ENCODE data around the gene CDH18.

The CDH18 gene

GRCh38 chr5:19531374-19531952 lies 456.5 kb downstream of the CDH18 start:
- Mint-ChIP-seq H3K4me3 (no peak overlapping the region), H3K36me3 (ENCODE audit: insufficient read depth) (no peaks in the 10 kb centered on the region), H3K27ac (ENCODE audit: low read depth) (no peak overlapping the region), H3K27me3 (no peaks in the 10 kb centered on the region), H3K4me1 (no peaks in the 10 kb centered on the region), H3K9me3 (peaks cover 23% of the 10 kb centered on the region)
- ATAC-seq (replicated peaks; ENCODE audit: extremely low read depth, poor library complexity, severe bottlenecking) (no peak), DNase-seq (ENCODE audit: low spot score in 2 of 2) (no peak)

GRCh38 chr5:19519448-19519847 lies 468.6 kb downstream of the CDH18 start:
- no peaks in the 10 kb centered on the region for H3K4me1 Mint-ChIP-seq

DNA sequence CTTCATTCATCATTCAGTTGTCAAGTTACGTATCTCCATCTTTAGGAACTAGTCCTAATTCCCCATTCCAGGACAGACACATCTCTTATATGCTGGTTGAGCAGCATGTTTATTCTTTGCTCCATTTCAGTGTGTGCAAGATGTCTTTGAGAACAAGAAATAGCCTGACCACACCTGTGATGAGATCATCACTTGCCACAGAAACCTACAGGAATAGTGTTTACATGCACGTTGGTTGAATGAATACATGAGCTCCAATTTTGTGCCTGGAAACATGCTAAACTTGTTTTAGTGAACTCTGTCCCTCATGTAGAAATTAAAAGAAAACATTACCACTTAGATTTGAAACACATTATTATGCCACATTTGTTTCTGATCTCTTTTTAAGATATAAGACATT lies 489.1 kb downstream of the CDH18 start:
- ATAC-seq (replicated peaks; ENCODE audit: extremely low read depth, poor library complexity, severe bottlenecking) (no peak), DNase-seq (ENCODE audit: low spot score in 2 of 2) (no peak)
- Mint-ChIP-seq H3K4me3 (no peak overlapping the region), H3K4me1 (no peaks in the 10 kb centered on the region), H3K27me3 (no peaks in the 10 kb centered on the region), H3K9me3 (peaks cover 8% of the 10 kb centered on the region), H3K36me3 (ENCODE audit: insufficient read depth) (no peaks in the 10 kb centered on the region), H3K27ac (ENCODE audit: low read depth) (no peak overlapping the region)

More at GRCh38 chr5:19519448-19519847, 468.6 kb downstream of the CDH18 start:
- Mint-ChIP-seq H3K4me3 (no peak overlapping the region), H3K9me3 (no peaks in the 10 kb centered on the region), H3K27ac (ENCODE audit: low read depth) (no peak overlapping the region), H3K27me3 (no peaks in the 10 kb centered on the region), H3K36me3 (ENCODE audit: insufficient read depth) (no peaks in the 10 kb centered on the region)
- ATAC-seq (replicated peaks; ENCODE audit: extremely low read depth, poor library complexity, severe bottlenecking) = no peak
- no peak for DNase-seq (ENCODE audit: low spot score in 2 of 2)

DNA sequence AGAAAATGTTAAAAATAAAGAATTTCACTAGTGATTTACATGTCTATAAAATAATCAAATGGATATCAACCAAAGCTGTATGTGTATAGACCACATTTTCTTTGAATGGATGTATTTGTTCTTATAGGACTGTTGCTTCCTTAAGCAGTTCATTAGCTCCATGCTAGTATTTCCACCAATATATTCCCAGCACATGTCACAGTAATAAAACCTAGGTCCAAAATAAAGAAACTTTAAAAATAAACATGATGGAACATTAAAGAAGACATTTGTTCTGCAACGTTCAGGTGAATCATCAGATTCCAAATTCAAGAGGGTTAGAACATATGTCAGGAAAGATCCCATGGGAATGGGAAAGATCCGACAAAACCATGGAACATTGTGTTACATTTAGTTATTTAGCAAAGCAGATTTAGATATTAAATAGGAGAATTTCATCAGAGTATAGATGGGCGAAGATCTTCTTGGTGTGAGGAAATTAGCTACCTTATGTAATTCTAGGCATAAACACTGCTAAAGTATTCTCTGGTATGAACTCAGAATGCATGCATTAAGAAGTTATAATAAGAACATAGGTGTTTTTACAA lies 490.7 kb downstream of the CDH18 start:
- Mint-ChIP-seq H3K4me1 (no peaks in the 10 kb centered on the region), H3K9me3 (peaks cover 14% of the 10 kb centered on the region), H3K36me3 (ENCODE audit: insufficient read depth) (no peaks in the 10 kb centered on the region), H3K27ac (ENCODE audit: low read depth) (no peak overlapping the region), H3K4me3 (no peak overlapping the region), H3K27me3 (no peaks in the 10 kb centered on the region)
- DNase-seq (ENCODE audit: low spot score in 2 of 2) (no peak), ATAC-seq (replicated peaks; ENCODE audit: extremely low read depth, poor library complexity, severe bottlenecking) (no peak)

- no peak overlapping the region for H3K27ac Mint-ChIP-seq (ENCODE audit: low read depth)
- no peak overlapping the region for H3K4me3 Mint-ChIP-seq
- H3K4me1 Mint-ChIP-seq = no peaks in the 10 kb centered on the region
- no peaks in the 10 kb centered on the region for H3K27me3 Mint-ChIP-seq
- peaks cover 14% of the 10 kb centered on the region for H3K9me3 Mint-ChIP-seq
- H3K36me3 Mint-ChIP-seq (ENCODE audit: insufficient read depth) = no peaks in the 10 kb centered on the region
- DNase-seq (ENCODE audit: low spot score in 2 of 2) (no peak), ATAC-seq (replicated peaks; ENCODE audit: extremely low read depth, poor library complexity, severe bottlenecking) (no peak)
These were observed 491.9 kb downstream of the CDH18 start for GRCh38 chr5:19496056-19496455.

DNA sequence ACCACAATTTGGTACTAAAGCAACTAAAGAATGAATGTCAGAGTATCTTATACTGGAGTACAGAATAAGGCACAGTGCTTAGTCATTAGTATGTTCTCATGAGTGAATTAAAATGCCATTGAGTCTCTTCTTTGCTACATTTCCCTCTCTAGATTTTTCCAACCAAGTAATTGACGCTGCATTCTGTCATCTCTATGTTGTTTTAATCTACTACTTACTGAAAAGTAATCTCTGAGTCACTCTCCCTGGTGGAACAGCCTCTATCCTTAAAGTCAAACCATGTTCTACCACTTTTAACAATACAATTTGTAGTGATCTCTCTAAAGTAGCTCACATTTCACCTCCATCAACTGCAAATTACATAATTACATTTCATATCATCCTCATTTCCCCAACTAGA lies 495.1 kb downstream of the CDH18 start:
- no peak overlapping the region for H3K4me3 Mint-ChIP-seq
- no peak overlapping the region for H3K27ac Mint-ChIP-seq (ENCODE audit: low read depth)
- no peak for DNase-seq (ENCODE audit: low spot score in 2 of 2)
- H3K9me3 Mint-ChIP-seq = peaks cover 20% of the 10 kb centered on the region
- H3K4me1 Mint-ChIP-seq = no peaks in the 10 kb centered on the region
- no peak for ATAC-seq (replicated peaks; ENCODE audit: extremely low read depth, poor library complexity, severe bottlenecking)
- H3K36me3 Mint-ChIP-seq (ENCODE audit: insufficient read depth) = no peaks in the 10 kb centered on the region
- no peaks in the 10 kb centered on the region for H3K27me3 Mint-ChIP-seq

DNA sequence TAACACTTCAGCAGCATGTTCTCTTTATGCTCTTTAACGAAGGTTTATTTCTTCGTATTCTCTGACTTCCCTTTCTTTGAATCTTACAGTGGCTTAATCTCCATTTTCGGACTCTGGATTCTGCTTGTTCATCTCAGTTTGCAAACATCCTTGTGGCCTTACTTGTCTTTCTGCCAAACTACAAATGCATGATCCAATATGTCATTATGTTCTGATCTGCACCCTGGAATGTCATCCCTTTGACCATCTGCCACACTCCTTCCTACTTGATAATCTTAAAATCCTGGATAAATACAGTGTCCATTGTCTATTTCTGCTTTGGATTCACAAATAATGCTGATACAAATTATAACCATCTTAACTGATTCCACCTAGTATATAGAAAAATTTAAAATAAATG lies 499.2 kb downstream of the CDH18 start:
- Mint-ChIP-seq H3K4me1 (no peaks in the 10 kb centered on the region), H3K36me3 (ENCODE audit: insufficient read depth) (no peaks in the 10 kb centered on the region), H3K27me3 (no peaks in the 10 kb centered on the region), H3K27ac (ENCODE audit: low read depth) (no peak overlapping the region), H3K9me3 (peaks cover 25% of the 10 kb centered on the region), H3K4me3 (no peak overlapping the region)
- ATAC-seq (replicated peaks; ENCODE audit: extremely low read depth, poor library complexity, severe bottlenecking) (no peak), DNase-seq (ENCODE audit: low spot score in 2 of 2) (no peak)

DNA sequence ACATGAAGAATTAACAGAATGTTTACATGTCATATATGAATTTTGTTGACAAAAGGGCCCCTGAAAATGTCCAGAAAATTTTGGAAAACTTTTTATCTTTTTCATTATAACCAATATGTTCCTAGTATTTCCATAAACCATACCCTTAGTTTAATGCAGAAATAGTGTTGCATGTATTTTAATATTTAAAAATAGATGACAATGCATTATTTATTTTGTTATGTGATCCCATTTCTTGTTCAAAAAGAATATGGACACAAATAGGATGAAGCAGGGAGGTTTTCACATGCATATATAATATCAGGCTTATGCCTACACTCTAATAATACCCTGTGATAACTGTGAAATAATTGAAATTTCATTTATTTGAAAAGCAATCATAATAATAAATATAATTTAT lies 500.5 kb downstream of the CDH18 start:
- Mint-ChIP-seq H3K27ac (ENCODE audit: low read depth) (no peak overlapping the region), H3K4me3 (no peak overlapping the region), H3K9me3 (peaks cover 30% of the 10 kb centered on the region), H3K36me3 (ENCODE audit: insufficient read depth) (no peaks in the 10 kb centered on the region), H3K27me3 (no peaks in the 10 kb centered on the region), H3K4me1 (no peaks in the 10 kb centered on the region)
- DNase-seq (ENCODE audit: low spot score in 2 of 2) (no peak), ATAC-seq (replicated peaks; ENCODE audit: extremely low read depth, poor library complexity, severe bottlenecking) (no peak)

DNA sequence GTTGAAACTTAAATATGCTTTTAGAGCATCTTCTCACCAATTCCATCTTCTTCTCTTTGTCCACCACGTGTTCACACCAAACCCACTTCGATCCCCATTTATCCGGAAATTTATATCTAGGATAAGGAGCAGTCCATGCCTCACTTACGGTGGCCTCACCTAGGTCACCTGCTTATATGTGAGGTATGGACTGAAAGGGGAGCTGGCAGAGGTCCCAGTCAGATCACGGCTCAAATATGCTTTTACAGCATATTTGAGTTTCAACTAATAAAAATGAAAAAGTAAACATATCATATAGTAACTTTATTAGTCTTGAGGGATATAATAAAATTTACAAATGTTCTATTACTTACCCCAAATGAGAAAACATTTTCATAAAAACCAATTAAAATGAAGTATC lies 508.4 kb downstream of the CDH18 start:
- peaks cover 2% of the 10 kb centered on the region for H3K36me3 Mint-ChIP-seq (ENCODE audit: insufficient read depth)
- H3K9me3 Mint-ChIP-seq = peaks cover 40% of the 10 kb centered on the region
- DNase-seq (ENCODE audit: low spot score in 2 of 2) (no peak), ATAC-seq (replicated peaks; ENCODE audit: extremely low read depth, poor library complexity, severe bottlenecking) (no peak)
- no peaks in the 10 kb centered on the region for H3K27me3 Mint-ChIP-seq
- no peak overlapping the region for H3K4me3 Mint-ChIP-seq
- no peak overlapping the region for H3K27ac Mint-ChIP-seq (ENCODE audit: low read depth)
- H3K4me1 Mint-ChIP-seq = no peaks in the 10 kb centered on the region

DNA sequence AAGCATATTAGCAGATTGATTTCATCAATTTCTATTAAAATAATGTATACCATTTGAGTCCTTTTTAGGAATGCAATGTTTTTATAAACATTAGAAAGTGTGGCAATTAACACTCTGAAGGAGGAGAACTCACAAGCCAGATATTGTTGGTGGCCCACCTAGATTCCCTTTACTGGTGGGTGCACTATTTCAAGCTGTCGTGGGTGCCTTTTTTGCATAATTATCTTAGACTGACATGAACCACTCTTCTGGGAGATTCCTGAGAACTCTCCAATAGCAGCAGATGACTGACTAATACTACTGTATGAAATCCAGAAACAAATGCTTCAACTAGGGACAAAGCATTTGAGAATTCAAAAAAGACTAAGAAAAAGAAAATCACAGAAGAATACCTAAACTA lies 526.0 kb downstream of the CDH18 start:
- DNase-seq (ENCODE audit: low spot score in 2 of 2) = no peak

GRCh38 chr5:19424506-19424905 lies 563.5 kb downstream of the CDH18 start:
- DNase-seq (ENCODE audit: low spot score in 2 of 2) (no peak), ATAC-seq (replicated peaks; ENCODE audit: extremely low read depth, poor library complexity, severe bottlenecking) (no peak)
- H3K4me3 Mint-ChIP-seq = no peak overlapping the region
- H3K4me1 Mint-ChIP-seq = no peaks in the 10 kb centered on the region
- no peak overlapping the region for H3K27ac Mint-ChIP-seq (ENCODE audit: low read depth)
- no peaks in the 10 kb centered on the region for H3K36me3 Mint-ChIP-seq (ENCODE audit: insufficient read depth)
- H3K9me3 Mint-ChIP-seq = no peaks in the 10 kb centered on the region
- H3K27me3 Mint-ChIP-seq = no peaks in the 10 kb centered on the region

More for the DNA sequence above, 526.0 kb downstream of the CDH18 start:
- no peaks in the 10 kb centered on the region for H3K36me3 Mint-ChIP-seq (ENCODE audit: insufficient read depth)
- H3K27me3 Mint-ChIP-seq = no peaks in the 10 kb centered on the region
- H3K9me3 Mint-ChIP-seq = peaks cover 10% of the 10 kb centered on the region
- H3K4me1 Mint-ChIP-seq = no peaks in the 10 kb centered on the region
- H3K27ac Mint-ChIP-seq (ENCODE audit: low read depth) = no peak overlapping the region
- H3K4me3 Mint-ChIP-seq = no peak overlapping the region
- ATAC-seq (replicated peaks; ENCODE audit: extremely low read depth, poor library complexity, severe bottlenecking) = no peak
